NCI-H748 treated with DMSO at 0.1 percent for 48 hours (cell line): ENCODE results near the gene ELFN1.

Experiments used
- DNase-seq: peaks from one replicate; lab custom pipeline; 2025; lab: John Stamatoyannopoulos, UW

ELFN1 gene

DNA sequence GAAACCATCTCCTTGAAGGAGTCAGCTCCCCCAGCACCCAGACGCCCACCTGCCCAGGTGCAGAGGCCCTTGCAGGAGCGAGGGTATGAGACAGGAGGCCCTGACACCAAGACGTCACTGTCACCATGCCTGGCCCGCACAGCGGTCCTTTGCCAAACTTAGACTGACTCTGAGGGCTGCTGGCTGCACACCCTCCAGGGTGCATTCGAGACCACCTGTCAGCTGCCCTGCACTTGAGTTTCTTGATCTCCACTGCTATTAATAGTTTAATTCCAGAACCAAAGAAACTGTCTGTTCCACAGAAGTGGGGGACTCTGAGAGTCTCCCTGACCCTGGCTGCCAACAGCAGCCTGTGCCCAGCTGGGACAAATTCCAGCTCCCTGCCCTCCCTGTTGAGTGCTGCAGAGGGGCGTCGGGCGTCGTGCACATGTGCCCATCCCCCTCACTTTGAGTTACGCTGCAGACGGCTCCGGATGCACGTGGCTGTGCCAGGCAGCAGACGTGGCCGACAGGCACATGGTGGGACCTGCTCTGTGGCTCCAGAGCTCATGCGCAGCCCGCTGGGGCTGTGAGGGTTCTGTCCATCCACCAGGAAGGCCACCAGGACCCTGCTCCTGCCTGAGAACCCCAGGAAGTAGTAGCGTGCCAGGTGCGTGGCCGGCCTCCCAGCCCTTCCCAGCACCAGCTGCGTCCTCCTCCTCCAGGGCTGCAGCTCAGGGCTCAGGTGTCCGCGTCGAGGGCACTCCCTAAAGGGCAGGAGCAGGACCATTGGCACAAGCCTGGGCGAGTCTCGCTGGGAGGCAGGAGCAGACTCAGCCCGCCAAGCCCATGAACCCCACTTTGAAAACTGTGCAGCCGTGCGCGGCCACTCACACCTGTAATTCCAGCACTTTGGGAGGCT, 24.8 kb downstream of the ELFN1 start:
- no peak for DNase-seq

DNA sequence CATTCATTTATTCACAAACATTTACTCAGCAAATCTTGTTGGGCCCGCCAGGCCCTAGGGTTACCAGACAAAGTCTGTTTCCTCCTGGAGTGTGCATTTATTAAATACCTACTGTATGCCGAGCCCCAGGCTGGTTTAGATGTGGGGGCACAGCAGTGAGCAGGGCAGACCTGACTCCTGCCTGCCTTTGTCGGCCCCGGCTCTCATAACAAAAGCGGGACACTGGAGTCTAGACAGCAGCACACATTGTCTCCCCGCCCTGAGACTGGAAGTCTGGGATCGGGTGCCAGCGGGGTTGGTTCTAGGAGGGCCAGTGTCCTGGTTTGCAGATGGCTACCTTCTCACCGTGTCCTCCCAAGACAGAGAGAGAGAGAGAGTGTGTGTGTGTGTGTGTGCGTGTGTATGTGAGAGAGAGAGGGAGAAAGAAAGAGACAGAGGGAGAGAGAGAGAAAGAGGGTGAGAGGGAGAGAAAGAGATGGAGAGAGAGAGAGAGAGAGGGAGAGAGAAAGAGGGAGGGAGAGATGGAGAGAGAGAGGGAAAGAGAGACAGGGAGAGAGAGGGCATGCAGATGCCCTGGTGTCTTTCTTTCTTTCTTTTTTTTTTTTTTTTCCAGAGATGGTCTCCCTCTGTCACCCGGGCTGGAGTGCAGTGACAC, 25.9 kb downstream of the ELFN1 start:
- no peak for DNase-seq

- no peak for DNase-seq
Measured at GRCh38 chr7:1696671-1697498, 26.8 kb downstream of the ELFN1 start.

GRCh38 chr7:1697499-1698125, 27.5 kb downstream of the ELFN1 start:
- no peak for DNase-seq

- DNase-seq, result no peak
Measured at GRCh38 chr7:1698201-1698600, 28.1 kb downstream of the ELFN1 start.

- no peak for DNase-seq
Measured at GRCh38 chr7:1698951-1699350, 28.9 kb downstream of the ELFN1 start.

- no peak for DNase-seq
Measured at GRCh38 chr7:1700086-1700485, 30.0 kb downstream of the ELFN1 start.

DNA sequence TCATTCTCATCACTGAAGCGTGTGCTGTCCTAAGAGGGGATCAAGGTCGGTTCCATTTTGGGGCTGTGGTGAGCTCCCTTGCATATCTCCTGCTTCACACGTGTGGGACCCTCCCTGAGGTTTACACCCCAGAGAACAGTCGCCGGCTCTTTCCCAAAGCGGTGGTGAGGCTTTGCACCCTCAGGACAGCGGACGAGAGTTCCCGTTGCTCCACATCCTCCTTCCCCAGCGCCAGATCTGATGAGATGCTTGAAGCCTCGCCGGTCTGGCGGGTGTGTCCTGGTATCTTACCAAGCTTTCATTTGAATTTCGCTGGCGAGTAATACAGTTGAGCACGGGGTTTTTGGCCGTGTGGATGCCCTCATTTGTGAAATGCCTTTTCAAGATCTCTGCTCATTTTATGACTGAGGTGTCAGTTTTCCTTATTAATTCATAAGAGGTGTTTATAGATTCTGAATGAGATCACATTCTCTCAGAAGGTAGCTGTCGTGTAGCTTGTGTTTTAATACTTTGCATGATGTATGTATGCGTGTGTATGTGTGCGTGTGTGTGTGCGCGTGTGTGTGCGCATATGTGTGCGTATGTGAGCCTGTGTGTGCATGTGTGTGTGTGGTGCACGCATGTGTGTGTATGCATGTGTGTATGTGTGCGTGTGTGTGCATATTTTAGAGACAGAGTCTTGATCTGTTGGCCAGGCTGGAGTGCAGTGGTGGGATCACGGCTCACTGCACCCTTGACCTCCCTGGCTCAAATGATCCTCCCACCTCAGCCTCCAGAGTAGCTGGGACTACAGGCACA, 30.7 kb downstream of the ELFN1 start:
- DNase-seq, result no peak

GRCh38 chr7:1702652-1703051, 32.6 kb downstream of the ELFN1 start:
- no peak for DNase-seq

DNA sequence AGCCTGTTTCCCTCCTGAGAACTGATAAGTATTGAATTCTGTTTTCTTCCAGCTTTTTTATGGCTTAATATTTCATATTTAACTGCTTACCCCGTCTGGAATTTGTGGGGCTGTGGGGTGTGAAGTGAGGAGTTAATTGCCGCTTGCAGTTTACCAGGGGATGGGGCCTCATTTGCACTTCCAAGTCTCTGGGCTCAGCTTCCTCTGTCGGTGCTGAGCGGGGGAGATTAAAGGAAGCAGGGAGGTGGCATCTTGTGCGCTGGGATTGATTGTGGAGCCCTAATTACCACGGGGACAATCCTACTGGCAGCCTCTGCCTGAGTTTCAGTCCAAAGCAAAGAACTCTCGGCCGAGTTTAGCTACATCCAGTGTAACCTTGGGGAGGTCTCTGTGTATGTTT, 33.4 kb downstream of the ELFN1 start:
- no peak for DNase-seq

- DNase-seq, result no peak
Measured at GRCh38 chr7:1703871-1704810, 34.1 kb downstream of the ELFN1 start.

DNA sequence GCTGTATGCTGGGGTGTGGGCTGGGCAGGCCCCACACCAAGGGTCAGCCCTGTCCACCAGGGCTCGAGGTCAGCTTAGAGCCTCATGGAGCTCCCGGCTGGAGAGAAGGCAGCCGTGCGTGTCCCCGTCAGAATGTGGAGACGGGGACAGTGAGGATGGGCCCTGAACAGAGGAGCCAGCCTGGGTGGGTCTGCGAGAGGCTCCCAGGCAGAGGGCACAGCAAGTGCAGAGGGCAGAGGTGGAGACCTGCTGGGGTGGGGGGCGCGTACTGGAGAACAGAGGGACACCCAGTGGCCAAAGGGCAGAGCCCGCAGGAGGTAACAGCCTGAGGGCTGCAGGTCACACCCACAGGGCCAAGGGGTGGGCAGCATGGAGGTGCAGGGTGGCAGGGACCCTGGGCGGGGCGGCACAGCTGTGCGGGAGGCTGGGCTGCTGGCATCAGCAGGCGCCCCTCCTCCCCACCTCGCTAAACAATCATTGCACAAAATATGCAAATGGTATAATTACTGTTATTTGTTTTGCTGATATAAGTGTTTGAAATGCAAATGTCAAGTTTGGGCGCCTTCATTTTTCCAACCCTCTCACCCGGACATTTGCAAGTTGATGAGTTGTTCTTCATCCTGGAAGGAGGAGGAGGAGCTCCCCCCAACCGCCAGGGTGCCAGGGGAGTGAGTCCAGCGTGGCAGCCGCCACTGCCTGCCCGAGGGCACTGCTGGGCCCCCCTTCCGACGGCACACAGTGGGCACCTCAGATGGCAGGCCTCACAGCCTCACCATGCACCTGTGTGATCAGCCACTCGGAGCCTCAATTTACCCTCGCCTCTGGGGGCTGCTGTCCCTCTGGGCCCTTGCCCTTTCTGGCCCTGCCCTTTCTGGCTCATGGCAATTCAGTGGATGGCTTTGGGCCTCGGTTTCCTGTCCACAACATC, 35.0 kb downstream of the ELFN1 start:
- DNase-seq, result no peak

DNA sequence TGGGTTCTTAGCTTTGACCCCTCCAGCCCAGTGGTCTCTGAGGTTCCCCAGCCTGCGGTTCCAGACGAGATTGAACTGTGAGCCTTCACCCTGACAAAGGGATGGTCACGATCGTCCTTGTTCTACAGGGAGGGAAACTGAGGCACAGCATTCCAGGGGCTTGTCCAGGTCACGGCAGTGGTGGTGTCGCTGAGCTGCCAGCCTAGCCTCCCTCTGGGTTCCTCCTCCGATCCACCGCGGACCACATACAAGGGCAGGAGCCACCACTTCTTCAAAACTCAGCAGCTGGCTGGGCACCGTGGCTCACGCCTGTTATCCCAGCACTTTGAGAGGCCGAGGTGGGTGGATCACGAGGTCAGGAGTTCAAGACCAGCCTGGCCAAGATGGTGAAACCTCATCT, 35.8 kb downstream of the ELFN1 start:
- no peak for DNase-seq

DNA sequence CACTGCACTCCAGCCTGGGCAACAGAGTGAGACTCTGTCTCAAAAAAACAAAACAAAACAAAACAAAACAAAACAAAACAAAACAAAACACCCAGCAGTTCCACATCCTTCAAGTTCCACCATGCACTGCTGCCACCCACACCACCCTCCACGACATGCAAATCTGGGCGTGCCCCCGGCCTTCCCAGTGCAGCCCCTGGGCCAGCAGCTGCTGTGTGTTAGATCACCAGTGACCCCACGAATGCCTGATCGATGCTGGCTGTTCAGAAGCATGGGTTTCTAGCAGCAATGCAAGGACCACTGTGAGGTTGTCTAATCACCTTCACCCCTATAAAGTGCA, 36.3 kb downstream of the ELFN1 start:
- no peak for DNase-seq

DNA sequence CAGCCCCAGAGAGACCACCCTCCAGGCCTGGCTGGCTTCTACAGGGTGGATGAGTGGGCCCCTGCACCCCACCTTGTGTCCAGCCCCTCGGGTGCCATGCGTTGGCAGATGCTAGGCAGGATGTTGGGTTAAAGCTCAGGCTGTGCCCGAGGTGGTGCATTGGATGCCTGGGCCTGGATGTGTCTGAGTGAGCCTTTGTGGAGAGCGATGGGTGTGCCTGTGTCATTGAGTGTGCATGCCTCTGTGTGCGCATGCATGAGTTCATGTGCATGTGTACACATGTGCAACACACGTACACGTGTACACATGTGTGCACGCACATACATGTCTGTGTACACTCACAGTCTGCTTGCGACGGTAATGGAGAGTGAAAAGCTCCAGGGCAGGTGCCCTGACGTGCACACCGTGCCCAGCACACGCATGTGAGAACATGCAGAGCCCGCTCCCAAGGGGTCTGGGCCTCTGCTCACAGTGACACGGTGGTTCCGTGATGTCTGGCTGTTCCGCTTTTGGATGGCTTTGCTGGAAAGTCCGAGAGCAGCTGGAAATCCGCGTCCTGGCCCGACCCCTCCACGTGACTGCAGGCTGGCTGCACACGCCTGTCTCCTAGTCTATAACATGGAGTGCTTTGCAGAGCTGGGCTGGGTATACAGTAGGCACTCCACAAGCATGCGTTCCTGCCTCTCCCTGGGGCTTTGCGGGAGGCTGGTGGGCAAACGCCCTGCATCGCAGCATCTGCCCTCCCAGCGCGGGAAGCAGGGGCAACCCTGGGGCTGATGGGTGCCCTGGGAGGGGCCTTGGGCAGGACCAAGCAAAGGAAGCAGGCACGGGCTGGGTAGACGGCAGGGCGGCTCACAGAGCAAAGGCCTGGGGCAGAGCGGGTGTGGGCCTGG, 36.9 kb downstream of the ELFN1 start:
- no peak for DNase-seq

- no peak for DNase-seq
Measured at GRCh38 chr7:1707756-1708595, 37.9 kb downstream of the ELFN1 start.

DNA sequence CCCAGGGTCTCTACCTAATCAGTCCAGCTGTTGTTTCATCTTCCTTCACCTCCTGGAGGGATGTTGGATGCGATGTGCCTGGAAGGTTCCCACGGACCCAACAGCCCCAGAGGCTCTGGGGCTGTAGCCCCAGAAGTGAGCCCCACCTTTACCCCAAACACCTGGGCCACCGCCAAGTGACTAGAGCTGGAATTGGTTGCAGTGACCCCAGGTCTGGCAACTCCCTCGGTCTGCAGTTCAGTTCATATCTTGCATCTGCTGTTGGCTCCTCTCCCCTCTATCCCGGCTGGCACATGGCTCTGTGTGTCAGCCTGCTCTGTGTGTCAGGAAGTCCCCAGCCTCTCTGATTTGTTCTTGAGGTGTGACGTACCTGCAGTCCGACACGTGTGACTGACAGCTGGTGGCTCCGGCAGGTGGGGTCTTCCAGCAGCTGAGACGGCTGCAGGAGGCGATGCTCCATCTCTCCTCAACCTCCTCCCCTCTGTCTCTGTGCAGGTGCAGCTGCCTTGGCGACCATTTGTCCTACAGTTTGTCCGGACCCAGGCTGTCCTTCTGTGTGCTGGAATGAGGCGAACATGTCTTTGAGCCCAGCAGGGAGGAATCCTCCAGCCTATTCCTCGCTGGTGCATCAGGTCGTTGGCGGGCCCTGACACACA, 38.6 kb downstream of the ELFN1 start:
- DNase-seq, result no peak
